ENCODE results near the gene EMP1.
A peak's percentile ranks its signal among the peaks of the same experiment; 100 is the strongest.

Gene EMP1

DNA sequence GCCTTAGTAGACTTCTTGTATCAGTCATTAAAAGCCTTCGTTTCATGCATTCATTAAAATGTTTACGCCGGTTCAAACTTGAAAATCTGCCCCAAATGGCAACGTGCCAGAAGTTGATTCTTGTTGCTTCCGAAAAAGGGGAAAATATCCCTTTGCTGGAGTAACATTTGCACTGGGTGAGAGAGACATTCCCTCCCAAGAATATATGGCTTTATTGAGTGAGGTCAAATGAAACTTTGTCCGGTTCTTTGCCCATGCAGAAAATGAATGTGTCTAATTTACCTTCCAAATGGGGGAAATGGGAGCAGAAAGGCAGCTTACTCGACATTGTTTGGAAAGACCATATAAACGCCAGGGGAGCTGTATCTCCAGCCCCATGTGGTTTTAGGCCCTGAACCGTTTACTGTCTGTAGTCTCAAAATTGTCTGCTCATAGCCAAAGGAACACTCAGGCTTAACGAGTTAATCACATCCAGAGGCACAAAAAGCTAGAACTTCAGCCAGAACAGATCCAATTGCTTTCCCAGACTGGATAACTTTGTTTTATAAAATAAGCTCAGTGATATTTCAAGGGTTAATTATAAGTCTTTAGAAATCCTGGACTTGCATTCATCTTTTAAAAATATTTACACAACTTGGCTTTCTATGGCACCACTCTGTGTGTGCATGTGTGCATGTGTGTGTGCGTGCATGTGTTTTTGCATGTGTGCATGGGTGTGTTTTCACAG lies 2.9 kb upstream of the EMP1 start:
- DNase-seq, result peak in 4 of 42 donors; percentile 31 to 54 (median 45)
- intact Hi-C loops (cut with DNase I), result no loop called here

DNA sequence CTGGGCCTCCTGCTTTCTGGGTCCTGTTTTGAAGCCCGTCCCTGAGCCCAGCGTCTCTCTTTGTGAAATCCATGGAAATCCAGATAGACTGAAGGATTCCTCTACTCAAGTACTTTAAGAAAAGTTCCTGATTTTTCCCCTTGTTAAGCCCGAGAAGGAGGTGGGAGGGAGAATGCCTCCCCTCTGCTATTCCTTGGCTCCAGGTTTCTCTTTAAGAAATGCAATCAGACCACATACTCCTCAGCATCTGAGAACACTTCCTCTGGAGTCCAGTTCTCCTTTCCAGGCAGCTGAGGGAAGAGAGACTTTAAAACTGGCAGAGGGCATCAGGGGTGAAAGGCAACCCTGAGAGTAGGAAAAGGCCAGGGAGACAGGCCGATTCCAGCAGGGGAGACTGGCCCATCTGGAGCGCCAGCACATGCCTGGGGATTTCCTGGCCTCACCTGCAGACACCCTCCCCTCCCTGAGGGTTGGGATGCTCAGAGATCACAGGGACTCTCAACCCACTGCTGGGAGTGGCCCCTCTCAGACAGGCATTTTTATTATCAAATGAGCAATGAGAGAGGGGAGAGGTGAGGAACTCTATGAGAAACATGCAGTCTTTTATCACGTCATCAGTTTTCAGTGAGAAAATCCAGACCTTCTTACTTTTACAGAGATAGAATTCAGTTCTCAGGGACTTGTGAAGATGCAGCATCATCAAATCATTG lies 2.0 kb upstream of the EMP1 start:
- no peak for DNase-seq
- intact Hi-C loops (cut with DNase I), result no loop called here

GRCh38 chr12:13195250-13195649 lies 1.3 kb upstream of the EMP1 start:
- intact Hi-C loops (cut with DNase I), result no loop called here

GRCh38 chr12:13195785-13196129 lies 769 bp upstream of the EMP1 start:
- DNase-seq, result no peak
- intact Hi-C loops (cut with DNase I), result no loop called here

More at GRCh38 chr12:13195250-13195649, 1.3 kb upstream of the EMP1 start:
- no peak for DNase-seq

- intact Hi-C loops (cut with DNase I), result no loop called here
- no peak for DNase-seq
Observed at GRCh38 chr12:13197032-13197431, 506 bp downstream of the EMP1 start.

DNA sequence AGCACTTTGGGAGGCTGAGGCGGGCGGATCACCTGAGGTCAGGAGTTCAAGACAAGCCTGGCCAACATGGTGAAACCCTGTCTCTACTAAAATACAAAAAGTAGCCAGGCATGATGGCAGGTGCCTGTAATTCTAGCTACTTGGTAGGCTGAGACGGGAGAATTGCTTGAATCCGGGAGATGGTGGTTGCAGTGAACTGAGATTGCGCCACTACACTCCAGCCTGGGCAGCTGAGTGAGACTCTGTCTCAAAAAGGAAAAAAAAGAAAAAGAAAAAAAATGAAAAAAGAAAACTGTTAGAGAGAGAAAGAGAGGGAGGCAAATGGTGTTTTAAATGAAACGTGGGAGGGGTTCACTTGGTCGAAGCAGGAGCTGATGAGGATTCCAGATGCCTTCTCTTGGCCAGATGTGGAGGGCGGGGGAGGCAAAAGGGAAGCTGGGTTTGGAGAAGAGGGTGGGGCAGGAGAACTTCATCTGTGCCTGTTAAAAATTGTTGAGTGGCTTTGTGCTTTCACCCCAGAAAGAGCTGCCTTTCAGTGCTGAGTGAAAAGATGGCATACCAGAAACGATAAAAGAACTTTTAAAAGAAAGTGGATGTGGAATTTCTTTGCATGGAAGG lies 1.1 kb downstream of the EMP1 start:
- intact Hi-C loops (cut with DNase I), result no loop called here
- no peak for DNase-seq

GRCh38 chr12:13198241-13198640 lies 1.7 kb downstream of the EMP1 start:
- DNase-seq, result no peak
- intact Hi-C loops (cut with DNase I), result no loop called here

GRCh38 chr12:13198876-13199275 lies 2.4 kb downstream of the EMP1 start:
- no peak for DNase-seq
- intact Hi-C loops (cut with DNase I), result no loop called here

DNA sequence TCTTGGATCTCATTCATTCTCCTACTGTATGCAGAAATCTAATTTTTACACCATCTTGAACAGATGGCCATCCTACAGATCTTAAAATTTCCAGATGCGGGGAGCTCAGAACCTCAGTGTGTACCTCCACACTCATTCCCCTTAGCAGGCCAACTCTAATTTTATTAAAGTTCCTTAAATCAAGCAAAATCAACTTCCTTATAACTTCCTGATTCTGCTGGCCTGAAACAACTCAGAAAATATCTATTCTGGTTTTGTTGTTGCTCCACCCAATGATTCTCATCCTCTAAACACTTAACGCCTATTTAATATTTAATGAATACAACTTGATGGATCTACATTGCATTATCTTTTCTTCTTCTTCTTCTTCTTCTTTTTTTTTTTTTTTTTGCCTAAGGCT lies 3.1 kb downstream of the EMP1 start:
- intact Hi-C loops (cut with DNase I), result no loop called here

GRCh38 chr12:13200841-13201240 lies 4.3 kb downstream of the EMP1 start:
- intact Hi-C loops (cut with DNase I), result loop anchor here (10.0 kb wide), 1 partner anchor 206 kb away; no protein-coding TSS in a partner anchor
- DNase-seq, result no peak

More for the DNA sequence above, 3.1 kb downstream of the EMP1 start:
- no peak for DNase-seq

DNA sequence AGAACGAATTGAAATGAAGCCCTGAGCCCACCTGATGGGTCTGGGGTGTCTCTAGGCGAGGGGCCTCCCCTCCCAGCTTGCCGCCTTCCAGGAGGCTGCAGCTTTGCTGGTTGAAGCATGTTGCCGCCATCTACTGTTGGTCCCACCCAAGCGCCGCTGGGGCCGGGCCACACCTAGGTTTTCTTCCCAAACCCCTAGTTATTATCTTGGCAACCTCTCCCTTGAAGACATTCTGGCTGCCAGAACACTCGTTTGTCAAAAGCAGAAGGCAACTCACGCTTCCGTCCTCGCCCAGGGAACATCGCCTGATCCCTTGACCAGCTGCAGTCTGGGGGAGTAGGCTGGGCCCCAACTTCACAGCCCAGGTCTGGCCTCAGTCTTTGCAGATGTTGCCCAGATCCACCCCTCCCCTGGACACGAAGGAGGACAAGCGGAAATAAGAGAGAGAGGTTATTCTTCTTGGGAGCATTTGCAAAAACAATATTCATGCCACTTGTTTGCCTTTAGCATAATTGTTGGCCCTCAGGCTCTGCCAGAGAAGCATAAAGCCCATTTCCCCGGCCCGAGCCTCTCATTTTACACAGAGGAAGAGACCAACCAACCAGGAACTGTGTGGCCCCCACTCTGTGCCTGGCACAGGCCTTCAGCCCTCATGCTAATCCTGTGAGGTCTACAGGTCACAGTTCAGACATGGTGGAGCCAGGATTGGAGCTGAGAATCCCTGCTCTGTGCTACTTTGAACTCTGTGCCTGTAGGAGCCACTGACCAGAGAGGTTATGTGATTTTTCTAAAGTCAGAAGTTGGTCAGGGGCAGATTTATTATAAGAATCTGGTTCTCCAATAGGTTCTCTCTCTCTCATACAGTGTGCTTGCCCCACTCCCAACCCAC lies 6.8 kb downstream of the EMP1 start:
- intact Hi-C loops (cut with DNase I), result loop anchor here (10.0 kb wide), 1 partner anchor 208 kb away; no protein-coding TSS in a partner anchor
- no peak for DNase-seq

DNA sequence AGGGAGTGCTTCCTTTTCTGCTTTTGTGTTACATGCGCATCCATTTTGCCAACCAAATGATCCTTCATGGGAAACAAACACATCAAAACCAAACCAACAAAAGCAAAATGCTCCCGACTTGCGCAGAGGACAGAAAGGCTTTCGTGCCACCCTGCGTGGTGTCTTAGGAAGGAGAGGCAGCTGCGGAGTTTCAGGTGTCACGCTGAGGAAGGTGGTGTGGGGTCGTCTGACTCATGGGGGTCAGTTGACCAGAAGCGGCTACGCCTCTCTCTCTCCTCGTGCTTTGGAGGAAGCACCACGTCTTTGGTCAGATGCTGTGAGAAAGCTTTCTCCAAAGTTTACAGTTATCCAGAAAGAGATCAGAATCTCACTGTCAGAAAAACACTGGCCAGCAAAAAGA lies 7.9 kb downstream of the EMP1 start:
- no peak for DNase-seq
- intact Hi-C loops (cut with DNase I), result loop anchor here (10.0 kb wide), 1 partner anchor 210 kb away; no protein-coding TSS in a partner anchor

DNA sequence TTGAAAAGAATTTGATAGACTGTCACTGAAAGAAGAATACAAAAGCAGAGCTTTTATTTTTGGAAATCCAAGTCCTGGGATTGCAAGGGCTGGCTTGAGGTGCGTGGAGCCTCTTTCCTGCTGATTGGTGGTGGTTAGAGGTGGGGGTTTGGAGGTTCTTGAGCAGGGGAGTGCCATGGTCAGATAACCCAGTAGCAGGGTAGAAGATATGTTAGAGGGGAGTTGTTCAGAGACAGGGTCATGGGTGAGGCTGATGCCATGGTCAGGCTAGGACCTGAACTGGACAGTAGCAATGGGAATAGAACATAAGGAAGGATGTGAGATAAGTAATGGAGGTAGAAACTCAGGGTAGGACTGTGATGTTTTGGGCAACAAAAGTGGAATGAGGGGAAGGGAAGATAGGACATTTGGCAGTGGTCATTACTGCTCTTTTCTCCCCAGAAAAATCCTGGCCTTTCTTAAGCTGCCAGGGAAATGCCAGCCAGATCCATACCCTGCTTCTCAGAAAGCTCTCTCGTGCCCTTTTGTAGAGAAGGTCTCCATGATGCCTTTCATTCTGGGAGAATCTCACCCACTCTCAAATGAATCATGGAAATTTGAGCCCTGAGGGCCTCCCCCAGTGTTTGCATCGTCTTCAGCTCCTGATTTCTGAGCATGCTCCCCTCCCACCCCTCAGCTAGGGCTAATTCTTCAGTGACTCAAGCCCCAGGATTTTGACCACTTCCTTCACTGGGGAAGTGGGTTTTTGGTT lies 9.5 kb downstream of the EMP1 start:
- peak in 2 of 42 donors; percentile 10 to 52 for DNase-seq
- intact Hi-C loops (cut with DNase I), result loop anchor here (5.0 to 10.0 kb wide), 2 partner anchors 211 to 294 kb away; no protein-coding TSS in a partner anchor

DNA sequence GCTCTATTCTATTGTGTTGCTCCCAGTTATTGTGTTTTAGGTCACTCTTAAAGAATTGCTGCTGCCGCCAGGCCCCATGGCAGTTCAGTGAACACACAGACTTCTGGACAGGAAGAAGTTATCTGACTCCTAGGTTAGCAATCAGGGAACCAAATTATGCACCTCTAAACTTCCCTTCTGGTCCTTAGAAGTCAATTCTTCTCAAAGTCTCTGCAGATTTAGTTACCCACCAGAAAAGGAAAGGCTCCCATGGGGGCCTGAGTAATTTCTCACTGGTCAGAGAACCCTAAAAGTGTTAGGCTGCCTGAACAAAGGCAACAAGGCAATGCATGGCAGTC lies 10.0 kb downstream of the EMP1 start:
- intact Hi-C loops (cut with DNase I), result loop anchor here (5.0 to 10.0 kb wide), 2 partner anchors 212 to 294 kb away; no protein-coding TSS in a partner anchor

GRCh38 chr12:13208533-13209435 lies 12.3 kb downstream of the EMP1 start:
- intact Hi-C loops (cut with DNase I), result loop anchor here (2.0 to 10.0 kb wide), 3 partner anchors 110 to 296 kb away; no protein-coding TSS in a partner anchor
- DNase-seq, result peak in 12 of 42 donors; percentile 18 to 69 (median 34)

More for the DNA sequence above, 10.0 kb downstream of the EMP1 start:
- DNase-seq, result no peak

- intact Hi-C loops (cut with DNase I), result loop anchor here (2.0 to 10.0 kb wide), 3 partner anchors 111 to 297 kb away; no protein-coding TSS in a partner anchor
- DNase-seq, result no peak
Observed at GRCh38 chr12:13209436-13210235, 13.1 kb downstream of the EMP1 start.
